Astrocyte (in vitro differentiated cells and primary cell): ENCODE measurements around the gene PLD3. TPM values are rescaled to one million over a fixed set of nuclear protein-coding genes. Genes with fewer than 3 reads are reported as not detected.

Experiments used
- DNase-seq: peaks from one replicate; pipeline ENCODE4 v3.0.0-alpha.2; 2010; ENCODE audit warnings: low read depth
- FAIRE-seq: peaks from 2 replicates; lab custom pipeline; 2011; peaks lifted over from hg19 to GRCh38; lab: Jason Lieb, UNC
- H2AFZ ChIP-seq: 2 replicates; pipeline ENCODE4 v1.6.0; 2012; ENCODE audit warnings: low read depth, low read length, inconsistent platforms
- H3K27ac ChIP-seq: 2 replicates; pipeline ENCODE4 v1.5.1; 2011; ENCODE audit warnings: low read depth, low read length, inconsistent platforms
- H3K27me3 ChIP-seq: 2 replicates; pipeline ENCODE4 v1.6.0; 2011; ENCODE audit warnings: low read length, inconsistent platforms; ENCODE audit not compliant: insufficient read depth
- H3K36me3 ChIP-seq: 2 replicates; pipeline ENCODE4 v1.5.1; 2011; ENCODE audit warnings: low read length, inconsistent platforms; ENCODE audit not compliant: insufficient read depth
- H3K4me1 ChIP-seq: 2 replicates; pipeline ENCODE4 v1.5.1; 2011; ENCODE audit warnings: low read length, inconsistent platforms; ENCODE audit not compliant: insufficient read depth
- H3K4me2 ChIP-seq: 2 replicates; pipeline ENCODE4 v1.6.0; 2012; ENCODE audit warnings: low read length, inconsistent platforms
- H3K4me3 ChIP-seq: 2 replicates; pipeline ENCODE4 v1.5.1; 2011; ENCODE audit warnings: low read depth, mild to moderate bottlenecking, low read length, inconsistent platforms; ENCODE audit not compliant: insufficient read depth
- H3K79me2 ChIP-seq: 2 replicates; pipeline ENCODE4 v1.6.0; 2012; ENCODE audit warnings: mild to moderate bottlenecking, low read length, inconsistent platforms; ENCODE audit not compliant: insufficient read depth
- H3K9ac ChIP-seq: 2 replicates; pipeline ENCODE4 v1.6.0; 2012; ENCODE audit warnings: mild to moderate bottlenecking, low read length, inconsistent platforms
- H3K9me3 ChIP-seq: 2 replicates; pipeline ENCODE4 v1.5.1; 2012; ENCODE audit warnings: low read depth, mild to moderate bottlenecking, low read length, inconsistent platforms; ENCODE audit not compliant: insufficient read depth
- H4K20me1 ChIP-seq: 2 replicates; pipeline ENCODE4 v1.6.0; 2012; ENCODE audit warnings: low read length, inconsistent platforms; ENCODE audit not compliant: insufficient read depth
- H3K27ac Mint-ChIP-seq: one replicate; pipeline ENCODE4 v1.8.0; 2021; ENCODE audit warnings: mild to moderate bottlenecking, mixed read lengths; ENCODE audit not compliant: unreplicated experiment
- H3K27me3 Mint-ChIP-seq: one replicate; pipeline ENCODE4 v1.8.0; 2021; ENCODE audit warnings: low read depth, mixed read lengths; ENCODE audit not compliant: unreplicated experiment
- H3K36me3 Mint-ChIP-seq: one replicate; pipeline ENCODE4 v1.8.0; 2021; ENCODE audit warnings: low read depth, mixed read lengths; ENCODE audit not compliant: unreplicated experiment
- H3K4me1 Mint-ChIP-seq: one replicate; pipeline ENCODE4 v1.8.0; 2021; ENCODE audit warnings: low read depth, mixed read lengths; ENCODE audit not compliant: unreplicated experiment
- H3K4me3 Mint-ChIP-seq: one replicate; pipeline ENCODE4 v1.8.0; 2021; ENCODE audit warnings: mild to moderate bottlenecking, moderate library complexity, mixed read lengths; ENCODE audit not compliant: unreplicated experiment
- H3K9me3 Mint-ChIP-seq: one replicate; pipeline ENCODE4 v1.8.0; 2021; ENCODE audit warnings: mild to moderate bottlenecking, mixed read lengths; ENCODE audit not compliant: unreplicated experiment
- EZH2 ChIP-seq: IDR thresholded peaks from 2 replicates; pipeline ENCODE4 v1.6.1; 2012; ENCODE audit warnings: mild to moderate bottlenecking, low read length, inconsistent platforms; ENCODE audit not compliant: insufficient read depth
- total RNA-seq: library from RNA; stranded (reverse); gene quantifications from 2 replicates; pipeline ENCODE4 v1.2.1, GENCODE V29; 2021
- TF ChIP-seq, protein P1 (sequence below): IDR thresholded peaks from 2 replicates; pipeline ENCODE4 v1.5.1; 2011; ENCODE audit warnings: low read depth, mild to moderate bottlenecking, inconsistent platforms, low read length, moderate library complexity; ENCODE audit not compliant: insufficient read depth

The PLD3 gene
- total RNA-seq, 1 donor from 2014 or later = 728 TPM

DNA sequence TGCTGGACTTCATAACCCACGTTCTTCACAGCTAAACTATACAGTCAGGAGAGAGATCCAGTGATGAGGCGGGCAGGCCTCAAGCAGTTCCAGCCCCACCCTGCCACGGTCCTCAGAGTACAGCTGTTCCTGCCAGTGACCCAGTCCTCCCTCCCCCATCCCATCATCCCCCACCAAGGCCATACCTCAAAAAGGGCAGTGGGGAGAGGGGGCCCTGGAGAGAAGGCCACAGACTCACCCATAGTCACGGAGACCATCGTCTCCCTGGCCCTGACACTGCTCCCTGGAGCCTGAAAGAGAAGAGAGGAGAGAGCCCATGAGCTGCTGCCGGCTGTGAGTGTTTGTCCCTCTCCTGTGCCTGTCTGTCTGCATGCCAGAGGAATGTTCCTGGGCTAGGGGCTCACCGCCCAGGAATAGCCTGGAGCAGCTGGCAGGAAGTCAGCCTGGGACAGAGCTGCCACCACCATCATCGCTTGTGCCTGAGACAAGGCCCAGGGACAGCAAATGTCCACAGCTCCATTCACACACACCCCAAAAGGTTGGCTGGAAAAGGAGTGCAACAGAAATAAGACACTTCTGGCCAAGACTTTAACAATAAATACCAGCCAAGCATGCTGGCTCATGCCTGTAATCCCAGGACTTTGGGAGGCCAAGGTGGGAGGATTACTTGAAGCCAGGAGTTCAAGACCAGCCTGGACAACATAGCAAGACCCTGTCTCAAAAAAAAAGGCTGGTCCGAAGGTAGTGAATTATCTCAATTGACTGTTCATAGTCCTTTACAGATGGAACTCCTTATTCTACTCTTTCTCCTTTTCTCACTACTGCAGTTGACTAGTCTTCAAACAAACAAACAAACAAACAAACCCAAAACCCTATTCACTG lies 6.7 kb upstream of the PLD3 start:
- H3K4me3 Mint-ChIP-seq = peak overlapping the region; percentile 40
- H3K9ac ChIP-seq = peak overlapping the region; percentile 10
- no peak for FAIRE-seq
- H4K20me1 ChIP-seq = peaks cover 36% of the 10 kb centered on the region
- H3K9me3 Mint-ChIP-seq = no peaks in the 10 kb centered on the region
- no peaks in the 10 kb centered on the region for H3K27me3 Mint-ChIP-seq
- no peaks in the 10 kb centered on the region for H3K27me3 ChIP-seq
- no peak overlapping the region for H3K4me3 ChIP-seq
- no peak overlapping the region for H3K4me2 ChIP-seq
- H3K79me2 ChIP-seq = peaks cover 44% of the 10 kb centered on the region
- H3K27ac Mint-ChIP-seq = peak overlapping the region; percentile 84
- H3K36me3 ChIP-seq = no peaks in the 10 kb centered on the region
- H2AFZ ChIP-seq = no peak overlapping the region
- H3K9me3 ChIP-seq = no peaks in the 10 kb centered on the region
- H3K4me1 ChIP-seq = peaks cover under 1% of the 10 kb centered on the region
- no peak for DNase-seq
- TF ChIP-seq EZH2 = no peak
- TF ChIP-seq, protein P1, sequence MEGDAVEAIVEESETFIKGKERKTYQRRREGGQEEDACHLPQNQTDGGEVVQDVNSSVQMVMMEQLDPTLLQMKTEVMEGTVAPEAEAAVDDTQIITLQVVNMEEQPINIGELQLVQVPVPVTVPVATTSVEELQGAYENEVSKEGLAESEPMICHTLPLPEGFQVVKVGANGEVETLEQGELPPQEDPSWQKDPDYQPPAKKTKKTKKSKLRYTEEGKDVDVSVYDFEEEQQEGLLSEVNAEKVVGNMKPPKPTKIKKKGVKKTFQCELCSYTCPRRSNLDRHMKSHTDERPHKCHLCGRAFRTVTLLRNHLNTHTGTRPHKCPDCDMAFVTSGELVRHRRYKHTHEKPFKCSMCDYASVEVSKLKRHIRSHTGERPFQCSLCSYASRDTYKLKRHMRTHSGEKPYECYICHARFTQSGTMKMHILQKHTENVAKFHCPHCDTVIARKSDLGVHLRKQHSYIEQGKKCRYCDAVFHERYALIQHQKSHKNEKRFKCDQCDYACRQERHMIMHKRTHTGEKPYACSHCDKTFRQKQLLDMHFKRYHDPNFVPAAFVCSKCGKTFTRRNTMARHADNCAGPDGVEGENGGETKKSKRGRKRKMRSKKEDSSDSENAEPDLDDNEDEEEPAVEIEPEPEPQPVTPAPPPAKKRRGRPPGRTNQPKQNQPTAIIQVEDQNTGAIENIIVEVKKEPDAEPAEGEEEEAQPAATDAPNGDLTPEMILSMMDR = no peak
- peaks cover 10% of the 10 kb centered on the region for H3K36me3 Mint-ChIP-seq
- H3K4me1 Mint-ChIP-seq = peaks cover 8% of the 10 kb centered on the region
- no peak overlapping the region for H3K27ac ChIP-seq

DNA sequence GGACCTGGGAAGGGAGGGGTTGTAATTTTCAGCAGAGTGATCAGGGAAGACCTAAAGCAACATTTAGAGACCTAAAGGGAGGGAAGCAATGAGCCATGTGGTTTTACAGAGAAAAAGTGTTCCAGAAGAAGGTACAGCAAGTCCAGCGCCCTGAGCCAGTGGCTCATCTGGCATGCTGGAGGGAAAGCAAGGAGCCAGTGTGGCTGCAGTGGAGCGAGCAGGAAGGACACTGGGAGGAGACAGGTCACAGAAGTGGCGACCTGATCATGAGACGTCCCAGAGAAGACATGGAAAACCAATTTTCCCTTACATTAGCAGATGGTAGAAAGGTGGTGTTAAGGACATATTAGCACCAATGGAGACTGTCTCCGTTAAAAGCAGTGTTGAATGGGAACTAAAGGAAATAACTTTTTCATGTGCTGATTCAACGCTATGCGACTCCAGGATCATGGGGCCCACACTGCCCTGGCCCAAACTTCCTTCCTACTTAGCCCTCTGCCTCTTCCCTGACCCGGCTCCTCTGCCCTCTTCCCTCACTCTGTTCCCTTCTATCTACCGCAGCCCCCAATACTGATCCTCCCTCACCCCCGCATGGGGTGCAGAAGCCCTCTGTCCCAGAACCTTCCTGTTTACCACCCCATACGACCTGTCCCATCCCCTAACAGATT lies 5.7 kb upstream of the PLD3 start:
- no peak overlapping the region for H3K27ac Mint-ChIP-seq
- TF ChIP-seq, protein P1 = no peak
- TF ChIP-seq EZH2 = no peak

More for the DNA sequence above, 5.7 kb upstream of the PLD3 start:
- Mint-ChIP-seq H3K4me1 (peaks cover 8% of the 10 kb centered on the region), H3K9me3 (no peaks in the 10 kb centered on the region), H3K4me3 (no peak overlapping the region), H3K36me3 (peaks cover 10% of the 10 kb centered on the region), H3K27me3 (no peaks in the 10 kb centered on the region)
- no peaks in the 10 kb centered on the region for H3K9me3 ChIP-seq
- no peaks in the 10 kb centered on the region for H3K27me3 ChIP-seq
- no peak overlapping the region for H3K4me3 ChIP-seq
- no peak overlapping the region for H3K4me2 ChIP-seq
- H4K20me1 ChIP-seq = peaks cover 29% of the 10 kb centered on the region
- H3K27ac ChIP-seq = no peak overlapping the region
- no peak overlapping the region for H3K9ac ChIP-seq
- no peak overlapping the region for H2AFZ ChIP-seq
- H3K79me2 ChIP-seq = peaks cover 51% of the 10 kb centered on the region
- no peak for DNase-seq
- H3K4me1 ChIP-seq = peaks cover 3% of the 10 kb centered on the region
- FAIRE-seq = no peak
- no peaks in the 10 kb centered on the region for H3K36me3 ChIP-seq
